ENCODE data around the gene DCLK1.

DNA sequence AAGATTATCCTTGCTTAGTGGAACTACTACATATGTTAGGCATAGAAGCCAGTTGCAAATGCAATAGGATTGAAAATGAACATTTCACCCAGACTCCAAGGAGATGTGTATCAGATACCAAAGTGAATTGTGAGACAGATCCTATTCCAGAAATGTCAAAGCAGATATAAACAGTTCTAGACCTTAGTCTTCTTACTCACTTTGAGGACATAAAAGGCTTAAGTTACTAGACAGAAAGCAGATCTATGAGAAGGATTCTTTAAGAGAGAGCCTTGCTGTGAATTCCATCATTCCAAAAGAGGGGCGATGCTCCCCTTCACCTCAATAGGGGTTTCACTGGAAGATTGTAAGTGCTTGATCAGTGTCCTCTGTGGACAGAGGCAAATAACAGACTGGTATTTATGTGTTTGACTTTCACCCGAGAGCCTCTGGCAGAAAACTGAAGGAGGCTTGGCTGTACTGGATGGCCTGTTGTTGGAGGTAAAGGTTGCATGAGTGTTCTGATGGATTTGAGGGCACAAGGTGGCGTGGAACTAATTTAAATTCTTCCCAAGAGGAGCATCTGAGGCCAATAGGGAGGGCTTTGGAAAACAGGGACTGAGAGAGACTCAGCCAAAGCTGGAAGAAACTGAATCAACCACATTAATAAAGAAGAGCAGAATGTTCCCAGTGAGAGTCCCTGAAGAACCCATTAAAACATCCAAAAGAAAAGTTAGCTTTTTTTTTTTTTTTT lies 194.8 kb downstream of the DCLK1 start:
- TF ChIP-seq, protein P1, sequence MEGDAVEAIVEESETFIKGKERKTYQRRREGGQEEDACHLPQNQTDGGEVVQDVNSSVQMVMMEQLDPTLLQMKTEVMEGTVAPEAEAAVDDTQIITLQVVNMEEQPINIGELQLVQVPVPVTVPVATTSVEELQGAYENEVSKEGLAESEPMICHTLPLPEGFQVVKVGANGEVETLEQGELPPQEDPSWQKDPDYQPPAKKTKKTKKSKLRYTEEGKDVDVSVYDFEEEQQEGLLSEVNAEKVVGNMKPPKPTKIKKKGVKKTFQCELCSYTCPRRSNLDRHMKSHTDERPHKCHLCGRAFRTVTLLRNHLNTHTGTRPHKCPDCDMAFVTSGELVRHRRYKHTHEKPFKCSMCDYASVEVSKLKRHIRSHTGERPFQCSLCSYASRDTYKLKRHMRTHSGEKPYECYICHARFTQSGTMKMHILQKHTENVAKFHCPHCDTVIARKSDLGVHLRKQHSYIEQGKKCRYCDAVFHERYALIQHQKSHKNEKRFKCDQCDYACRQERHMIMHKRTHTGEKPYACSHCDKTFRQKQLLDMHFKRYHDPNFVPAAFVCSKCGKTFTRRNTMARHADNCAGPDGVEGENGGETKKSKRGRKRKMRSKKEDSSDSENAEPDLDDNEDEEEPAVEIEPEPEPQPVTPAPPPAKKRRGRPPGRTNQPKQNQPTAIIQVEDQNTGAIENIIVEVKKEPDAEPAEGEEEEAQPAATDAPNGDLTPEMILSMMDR (IDR thresholded peaks at IDR 0.05): no peak
- TF ChIP-seq POLR2A (IDR thresholded peaks at IDR 0.05): no peak
- no peak for TF ChIP-seq POLR2AphosphoS5 (IDR thresholded peaks at IDR 0.05)
- no peak for TF ChIP-seq EP300 (IDR thresholded peaks at IDR 0.05; ENCODE audit: low read depth)
